ENCODE measurements around the gene ZNF41.

ZNF41 gene

DNA sequence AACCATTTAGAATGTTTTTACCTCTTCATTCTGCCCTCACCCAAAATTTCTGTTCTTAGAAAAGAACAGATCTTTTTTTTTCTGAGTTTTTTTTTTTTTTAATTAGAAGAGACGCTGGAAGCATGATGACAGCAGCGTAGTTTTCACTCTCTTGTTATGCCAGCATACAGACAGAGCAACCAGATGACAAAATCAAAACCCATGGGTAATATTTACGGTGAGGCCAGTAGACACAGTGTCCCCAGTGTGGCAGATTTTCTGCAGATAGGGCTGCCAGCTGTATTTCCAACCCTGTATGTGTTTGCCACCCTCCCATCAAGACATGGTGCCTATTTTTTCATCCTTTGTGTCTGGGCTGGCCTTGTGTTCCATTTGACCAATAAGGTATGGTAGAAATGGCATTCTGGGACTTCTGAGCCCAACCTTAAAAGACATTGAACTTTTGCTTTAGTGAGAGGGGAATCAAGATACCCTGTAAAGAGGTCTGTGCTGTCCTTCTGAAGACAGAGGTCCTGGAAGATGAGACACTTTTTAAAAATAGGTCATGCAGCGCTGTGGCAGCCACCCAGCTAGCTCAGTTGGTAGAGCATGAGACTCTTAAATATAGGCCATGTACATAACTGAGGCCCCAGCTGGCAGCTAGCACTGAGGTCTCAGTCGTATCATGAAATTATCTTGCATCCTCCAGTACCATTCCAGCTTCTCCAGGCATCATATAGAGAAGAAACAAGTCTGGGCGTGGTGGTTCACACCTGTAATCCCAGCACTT, 6.7 kb upstream of the ZNF41 start:
- no peak for DNase-seq (ENCODE audit: low spot score)

GRCh38 chrX:47484885-47485284, 1.9 kb upstream of the ZNF41 start:
- no peak for DNase-seq (ENCODE audit: low spot score)

DNA sequence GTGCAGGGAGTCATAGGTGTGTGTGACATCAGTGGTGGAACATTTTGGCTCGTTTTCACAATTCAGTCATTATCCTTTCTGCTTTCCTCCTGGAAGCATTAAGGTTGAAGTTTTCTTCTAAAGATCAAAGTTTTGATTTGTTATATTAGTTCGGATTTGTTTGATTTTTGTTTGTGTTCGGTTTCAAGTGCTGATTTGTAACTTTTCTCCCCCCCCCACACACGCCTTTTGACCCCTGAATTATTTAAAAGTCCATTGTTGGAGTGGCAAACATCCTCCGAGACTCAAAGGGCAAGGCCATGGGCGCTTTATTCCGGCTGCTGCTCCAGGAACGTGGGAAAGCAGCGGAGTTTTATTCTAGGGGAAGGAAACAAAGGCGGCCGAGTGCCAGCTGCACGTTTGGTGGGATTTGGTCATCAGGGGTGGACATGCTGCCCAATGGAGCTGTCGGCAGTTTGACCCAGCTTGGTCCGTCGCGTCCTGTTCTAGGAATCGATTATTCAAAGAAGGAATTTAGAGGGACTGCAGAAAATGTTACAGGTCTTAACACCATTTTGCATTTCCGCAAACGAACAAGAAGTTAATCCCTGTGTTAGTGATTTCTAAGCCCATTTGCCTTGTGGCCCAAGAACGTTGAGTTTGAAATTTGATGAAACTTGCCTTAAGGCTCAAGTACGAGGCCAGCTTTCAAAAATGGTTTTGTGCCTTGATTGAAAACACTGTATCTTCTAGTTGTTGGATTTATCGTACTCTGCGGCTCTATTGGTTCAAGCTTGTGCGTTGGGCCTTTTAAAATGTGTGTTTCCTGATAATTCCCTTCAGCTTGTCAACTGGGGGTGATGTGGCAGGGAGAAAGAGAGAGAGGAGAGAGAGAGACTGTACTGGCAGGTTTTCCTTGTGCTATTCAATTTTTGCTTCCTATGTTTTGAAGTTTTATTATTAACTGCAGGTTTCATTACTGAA, 565 bp upstream of the ZNF41 start:
- DNase-seq (ENCODE audit: low spot score) = peak; percentile 48

- no peak for DNase-seq (ENCODE audit: low spot score)
Measured at GRCh38 chrX:47482065-47482511, 934 bp downstream of the ZNF41 start.

- no peak for DNase-seq (ENCODE audit: low spot score)
Measured at GRCh38 chrX:47481160-47481559, 1.9 kb downstream of the ZNF41 start.

DNA sequence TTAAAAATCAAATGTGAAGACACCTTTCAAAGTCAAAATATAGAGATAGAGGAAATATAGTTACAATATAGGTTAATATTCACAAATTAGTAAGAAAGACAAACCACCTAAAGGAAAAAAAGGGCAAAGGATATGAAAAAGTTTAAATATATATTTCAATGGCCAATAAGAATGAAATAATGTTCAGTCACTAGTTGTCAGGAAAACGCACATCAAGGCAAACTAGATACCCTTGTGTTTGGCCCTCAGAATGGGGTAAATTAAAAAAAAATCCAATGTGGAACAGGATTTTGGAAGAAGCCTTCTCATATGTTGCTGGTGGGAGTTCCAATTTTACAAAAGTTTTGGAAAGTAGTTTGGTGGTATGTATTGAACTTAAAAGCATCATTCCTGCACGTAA, 2.4 kb downstream of the ZNF41 start:
- no peak for DNase-seq (ENCODE audit: low spot score)

- DNase-seq (ENCODE audit: low spot score) = no peak
Measured at GRCh38 chrX:47475476-47475875, 7.5 kb downstream of the ZNF41 start.

- no peak for DNase-seq (ENCODE audit: low spot score)
Measured at GRCh38 chrX:47467106-47467505, 15.9 kb downstream of the ZNF41 start.

DNA sequence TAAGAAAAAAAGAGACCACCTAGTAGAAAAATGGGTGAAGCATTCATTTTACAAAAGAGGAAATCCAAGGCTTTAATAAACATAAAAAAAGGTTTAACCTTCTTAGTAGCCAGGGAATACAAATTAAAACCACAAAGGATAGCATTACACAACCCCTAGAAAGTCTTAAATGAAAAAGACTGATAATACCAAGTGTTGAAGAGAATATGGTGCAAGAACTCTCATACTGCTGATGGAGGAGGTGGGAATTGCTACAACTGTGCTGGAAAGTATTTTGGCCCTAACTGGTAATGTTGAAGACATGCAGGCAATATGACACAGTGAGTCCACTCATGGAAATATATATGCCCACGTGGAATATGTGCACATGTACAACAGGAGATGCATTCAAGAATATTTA, 22.5 kb downstream of the ZNF41 start:
- DNase-seq (ENCODE audit: low spot score) = no peak

DNA sequence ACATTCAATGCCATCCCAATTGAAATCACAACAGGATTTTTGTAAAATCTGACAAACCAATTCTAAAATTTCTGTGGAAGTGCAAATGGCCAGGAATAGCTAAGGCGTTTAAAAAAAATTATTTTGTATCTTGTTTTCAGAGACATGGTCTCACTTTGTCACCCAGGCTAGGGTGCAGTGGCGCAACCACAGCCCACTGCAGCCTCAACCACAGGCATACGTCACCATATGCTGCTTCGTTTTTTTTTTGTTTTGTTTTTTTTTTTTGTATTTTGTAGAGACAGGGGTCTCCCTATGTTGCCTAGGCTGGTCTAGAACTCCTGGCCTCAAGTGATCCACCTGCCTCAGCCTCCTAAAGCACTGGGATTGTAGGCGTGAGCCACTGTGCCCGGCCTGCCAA, 24.5 kb downstream of the ZNF41 start:
- DNase-seq (ENCODE audit: low spot score) = no peak

GRCh38 chrX:47456080-47456479, 26.9 kb downstream of the ZNF41 start:
- DNase-seq (ENCODE audit: low spot score) = no peak

DNA sequence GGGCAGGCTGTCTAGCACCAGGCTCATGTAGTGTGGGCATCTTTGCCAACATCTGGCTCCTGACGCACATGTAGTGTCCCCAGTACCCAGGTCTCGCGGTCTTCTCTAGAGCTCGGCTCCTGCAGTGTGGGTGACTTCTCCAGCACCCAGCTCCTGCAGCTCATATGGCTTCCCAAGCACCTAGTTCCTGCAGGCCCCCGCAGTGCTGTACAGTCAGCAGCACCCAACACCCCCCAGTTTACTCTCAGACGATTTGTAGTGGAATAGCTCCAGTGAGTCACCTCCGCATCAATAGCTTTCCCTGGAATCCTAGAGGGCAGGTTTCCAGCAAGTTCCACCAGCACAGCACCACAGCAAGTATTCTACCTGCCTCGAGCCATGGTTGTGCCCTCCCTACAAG, 30.9 kb downstream of the ZNF41 start:
- DNase-seq (ENCODE audit: low spot score) = no peak

GRCh38 chrX:47448165-47448806, 34.7 kb downstream of the ZNF41 start:
- DNase-seq (ENCODE audit: low spot score) = no peak

DNA sequence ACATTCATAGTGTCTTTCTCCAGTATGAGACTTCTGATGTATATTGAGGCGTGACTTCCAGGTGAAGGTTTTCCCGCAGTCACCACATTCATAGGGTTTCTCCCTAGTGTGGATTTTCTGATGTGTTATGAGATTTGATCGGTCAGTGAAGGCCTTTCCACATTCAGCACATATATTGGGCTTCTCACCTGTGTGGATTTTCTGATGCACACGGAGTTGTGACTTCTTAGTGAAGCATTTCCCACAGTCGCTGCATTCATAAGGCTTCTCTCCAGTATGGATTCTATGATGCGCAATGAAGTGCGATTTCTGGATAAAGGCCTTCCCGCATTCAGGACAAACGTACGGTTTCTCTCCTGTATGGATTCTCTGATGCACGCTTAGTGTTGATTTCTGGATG, 35.4 kb downstream of the ZNF41 start:
- DNase-seq (ENCODE audit: low spot score) = no peak

- no peak for DNase-seq (ENCODE audit: low spot score)
Measured at GRCh38 chrX:47446971-47447370, 36.1 kb downstream of the ZNF41 start.

- DNase-seq (ENCODE audit: low spot score) = no peak
Measured at GRCh38 chrX:47446431-47446830, 36.6 kb downstream of the ZNF41 start.

DNA sequence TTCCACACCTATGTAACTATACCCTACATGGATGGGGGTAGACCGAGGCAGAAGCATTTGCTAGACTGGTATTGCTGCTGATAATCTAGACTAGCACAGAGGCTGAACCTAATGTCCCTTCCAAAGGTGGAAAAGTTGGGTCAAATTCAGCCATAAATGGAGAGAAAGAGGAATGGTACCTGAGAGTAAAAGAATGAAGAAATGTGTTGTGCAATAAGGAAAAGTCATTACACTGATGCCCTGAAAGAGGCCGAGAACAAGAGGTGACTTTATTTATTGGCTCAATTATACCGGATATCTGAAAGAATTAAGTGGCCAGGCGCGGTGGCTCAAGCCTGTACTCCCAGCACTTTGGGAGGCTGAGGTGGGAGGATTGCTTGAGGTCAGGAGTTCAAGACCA, 52.1 kb downstream of the ZNF41 start:
- DNase-seq (ENCODE audit: low spot score) = no peak

DNA sequence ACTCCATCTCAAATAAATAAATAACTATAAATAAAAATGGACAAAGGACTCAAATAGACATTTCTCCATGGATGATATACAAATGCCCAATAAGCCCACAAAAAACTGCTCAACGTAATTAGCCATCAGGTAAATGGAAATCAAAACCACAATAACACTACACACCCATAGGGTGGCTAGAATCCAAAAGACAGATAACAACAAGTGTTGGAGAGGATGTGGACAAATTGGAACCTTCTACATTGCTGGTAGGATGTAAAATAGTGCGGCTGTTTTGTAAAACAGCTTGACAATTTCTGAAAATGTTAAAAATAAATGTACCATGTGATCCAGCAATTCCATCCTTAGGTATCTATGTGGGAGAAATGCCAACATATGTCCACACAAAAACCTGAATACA, 60.6 kb downstream of the ZNF41 start:
- no peak for DNase-seq (ENCODE audit: low spot score)

GRCh38 chrX:47420962-47421361, 62.1 kb downstream of the ZNF41 start:
- no peak for DNase-seq (ENCODE audit: low spot score)

- DNase-seq (ENCODE audit: low spot score) = no peak
Measured at GRCh38 chrX:47420265-47420664, 62.8 kb downstream of the ZNF41 start.

GRCh38 chrX:47413179-47413594, 69.8 kb downstream of the ZNF41 start:
- no peak for DNase-seq (ENCODE audit: low spot score)
